GM12878 (cell line): Measurements from ENCODE around the gene GRN. TPM values are rescaled to one million over a fixed set of nuclear protein-coding genes. Genes with fewer than 3 reads are reported as not detected.

Source experiments
- ATAC-seq: fragments of 200-7000 bp; cut with Tn5 transposase; 3 replicates; pipeline ENCODE4 v1.9.1; 2020; ENCODE audit warnings: mild to moderate bottlenecking, moderate library complexity
- BruUV-seq: library from RNA; stranded (reverse); fragments of 400-500 nt; replicated peaks from 2 replicates; lab custom pipeline; 2021; lab: Mats Ljungman, UMichigan
- CTCF ChIA-PET: fragments of 300-600 bp; sonication (Branson Sonifier 250); formaldehyde crosslinking; extraction: SDS; loops from one replicate; lab custom pipeline; 2021; ENCODE audit warnings: inconsistent platforms; lab: Yijun Ruan, JAX
- POLR2A ChIA-PET: fragments of 350-600 bp; formaldehyde crosslinking; extraction: SDS; loops from one replicate; lab custom pipeline; 2021; ENCODE audit warnings: inconsistent platforms; lab: Charles Lee
- RAD21 ChIA-PET: fragments of 300-600 bp; sonication (Branson Sonifier 250); formaldehyde crosslinking; loops from one replicate; lab custom pipeline; 2023; ENCODE audit warnings: antibody characterized with exemption; ENCODE audit not compliant: unreplicated experiment; lab: Charles Lee
- SMC1A ChIA-PET: fragments of 300-600 bp; sonication (Branson Sonifier 250); formaldehyde crosslinking; loops from one replicate; lab custom pipeline; 2023; ENCODE audit not compliant: unreplicated experiment, uncharacterized antibody; lab: Charles Lee
- DNase-seq: peaks from one replicate; pipeline ENCODE4 v3.0.0-alpha.2; 2011; ENCODE audit warnings: low read depth, low spot score
- FAIRE-seq: peaks from 3 replicates; lab custom pipeline; 2011; peaks lifted over from hg19 to GRCh38; lab: Jason Lieb, UNC
- H2AFZ ChIP-seq: 2 replicates; pipeline ENCODE4 v1.6.0; 2011; ENCODE audit warnings: low read depth, low read length, control low read depth; ENCODE audit not compliant: control insufficient read depth
- H3K27ac ChIP-seq: 2 replicates; pipeline ENCODE4 v1.5.1; 2011; ENCODE audit warnings: control low read depth; ENCODE audit not compliant: control insufficient read depth, insufficient read depth
- H3K27me3 ChIP-seq, 2 experiments: replicated peaks in 1 of 2; 2 replicates each; pipeline versions ENCODE4 v1.6.0 to v1.6.1; 2011; ENCODE audit warnings: low read length in 1 of 2; ENCODE audit not compliant: control insufficient read depth in 2 of 2, insufficient read depth in 2 of 2
- H3K36me3 ChIP-seq, 2 experiments: 2 replicates each; pipeline ENCODE4 v1.5.1; 2011; ENCODE audit warnings: low read length in 1 of 2; ENCODE audit not compliant: control insufficient read depth in 2 of 2, insufficient read depth in 2 of 2
- H3K4me1 ChIP-seq: 2 replicates; pipeline ENCODE4 v1.6.1; 2011; ENCODE audit warnings: mild to moderate bottlenecking, low read length, moderate library complexity, mixed read lengths; ENCODE audit not compliant: control insufficient read depth, insufficient read depth
- H3K4me2 ChIP-seq: 2 replicates; pipeline ENCODE4 v1.6.0; 2011; ENCODE audit warnings: control low read depth; ENCODE audit not compliant: control insufficient read depth, insufficient read depth
- H3K4me3 ChIP-seq: fragments of 200-600 bp; sonication (generic); 2 replicates; pipeline ENCODE4 v1.5.1; 2016
- H3K79me2 ChIP-seq: 2 replicates; pipeline ENCODE4 v1.6.0; 2011; ENCODE audit warnings: low read length; ENCODE audit not compliant: control insufficient read depth, insufficient read depth
- H3K9ac ChIP-seq: 2 replicates; pipeline ENCODE4 v1.8.0; 2011; ENCODE audit warnings: low read length, control low read depth, mixed read lengths; ENCODE audit not compliant: control insufficient read depth, insufficient read depth
- H3K9me3 ChIP-seq: replicated peaks from 3 replicates; pipeline ENCODE4 v1.5.1; 2011; ENCODE audit warnings: mild to moderate bottlenecking, low read length; ENCODE audit not compliant: control insufficient read depth, insufficient read depth
- H4K20me1 ChIP-seq: 2 replicates; pipeline ENCODE4 v1.6.0; 2011; ENCODE audit not compliant: control insufficient read depth, insufficient read depth
- BCLAF1 ChIP-seq: fragments of 450-650 bp; IDR thresholded peaks from 2 replicates; pipeline ENCODE4 v1.6.1; 2017; ENCODE audit warnings: antibody characterized with exemption, mild to moderate bottlenecking, moderate library complexity
- SMC3 ChIP-seq: IDR thresholded peaks from 2 replicates; pipeline ENCODE4 v1.6.1; 2011; ENCODE audit warnings: low read length, improper control_type of control experiment, borderline replicate concordance
- WGBS: methylation state at CpG from one replicate; pipeline ENCODE4 v1.1.6; 2016; ENCODE audit warnings: low lambda C conversion rate; ENCODE audit not compliant: insufficient replicate concordance, insufficient coverage; ENCODE audit errors: missing lambda C conversion rate; 5-methylcytosine and 5-hydroxymethylcytosine counted together
- in situ Hi-C: fragments of 300-500 bp; cut with MboI; formaldehyde crosslinking; loops from 9 replicates; pipeline ENCODE4 v1.14.3; 2018; ENCODE audit warnings: mixed read lengths
- intact Hi-C: fragments of 100-400 bp; cut with micrococcal nuclease; formaldehyde crosslinking; loops from one replicate; pipeline ENCODE4 v1.14.2; 2022; ENCODE audit not compliant: unreplicated experiment
- polyA plus RNA-seq, 11 experiments: library from polyadenylated mRNA; depleted of rRNA in 4 of 11; unstranded in 6 of 11; stranded (reverse) in 5 of 11; fragments of >200 nt; fragmentation: Nextera tagmentation in 4 of 11; fragmentation: Illumina TruSeq in 1 of 11; extraction: Ambion mirVana in 4 of 11; extraction: Trizol in 1 of 11; gene quantifications; 1 replicate in 1 of 11; 2 replicates in 10 of 11; pipeline versions ENCODE4 v1.2.1 to v1.2.3, GENCODE V29; 2011 to 2016; ENCODE audit warnings: inconsistent platforms in 2 of 11, missing spikeins in 2 of 11, low read depth in 1 of 11
- total RNA-seq, 4 experiments: library from RNA; depleted of rRNA in 3 of 4; stranded (reverse); fragments of >200 nt in 3 of 4; fragmentation: Illumina TruSeq in 1 of 4; extraction: Trizol in 1 of 4; gene quantifications; 2 replicates each; pipeline versions ENCODE4 v1.2.1 to v1.2.3, GENCODE V29; 2013 to 2021

The GRN gene
- total and polyA plus RNA-seq, 10 of the 15 experiments (the other 5 are each of a cell fraction or from before 2014, with no cell fraction given) = 22.3 to 389 (median 139) TPM

- WGBS = 26% methylated on average over 23 of the region's 26 CpGs
- H4K20me1 ChIP-seq = no peaks in the 10 kb centered on the region
Observed at GRCh38 chr17:44384823-44385286, 39.8 kb downstream of the GRN start.

More at GRCh38 chr17:44384823-44385286, 39.8 kb downstream of the GRN start:
- ChIA-PET POLR2A (no interaction called here), SMC1A (no interaction called here), CTCF (interaction anchor here (1.0 kb wide), 1 partner anchor 138 kb away, joined by 4 read pairs; no protein-coding TSS in a partner anchor), RAD21 (no interaction called here)
- no peak for DNase-seq
- BruUV-seq = no TSS peak
- intact Hi-C loops (no loop called here), in situ Hi-C loops (no loop called here)
- peak overlapping the region; percentile 75 for H3K4me3 ChIP-seq
- no peaks in the 10 kb centered on the region for H3K36me3 ChIP-seq
- peaks cover 2% of the 10 kb centered on the region; the same call in 1 of the 2 replicates for H3K4me1 ChIP-seq
- ATAC-seq = no peak; the same call in 2 of the 3 replicates
- FAIRE-seq = no peak
- no peak overlapping the region for H3K27ac ChIP-seq
- peak overlapping the region; percentile 46; the same call in 1 of the 2 replicates for H3K9ac ChIP-seq
- peak overlapping the region; percentile 84 for H2AFZ ChIP-seq
- H3K79me2 ChIP-seq = no peaks in the 10 kb centered on the region
- peak overlapping the region; percentile 86 for H3K4me2 ChIP-seq
- H3K27me3 ChIP-seq = no peaks in the 10 kb centered on the region; a peak in 2 of 4 replicates
- no peaks in the 10 kb centered on the region for H3K9me3 ChIP-seq
- TF ChIP-seq SMC3 (no peak), BCLAF1 (no peak)
- TF ChIP-seq, all 136 proteins: peak for 0
